OCI-LY3 (cell line): ENCODE data around the gene OR4C5.
"Not testable (repeated sequence)": the region's sequence is repeated elsewhere in the genome, so short reads cannot be mapped to it uniquely, and the experiment has no call there.

Source experiments
- H2AFZ ChIP-seq: fragments of 200-600, 300-600 bp; shearing (Covaris generic); 2 replicates; pipeline ENCODE4 v1.6.0; 2014; ENCODE audit warnings: antibody characterized with exemption, low read depth, low read length
- H3K27ac ChIP-seq: fragments of 200-600, 300-600 bp; sonication (generic); 2 replicates; pipeline ENCODE4 v1.5.1; 2014; ENCODE audit warnings: mild to moderate bottlenecking, low read length, moderate library complexity, mixed read lengths
- H3K27me3 ChIP-seq: fragments of 200-600, 300-600 bp; sonication (generic); 2 replicates; pipeline ENCODE4 v1.6.1; 2014; ENCODE audit warnings: low read depth, low read length, mixed read lengths
- H3K36me3 ChIP-seq: fragments of 200-600, 300-600 bp; sonication (generic); replicated peaks from 2 replicates; pipeline ENCODE3; 2014; ENCODE audit warnings: low read depth, low read length, mixed read lengths
- H3K4me1 ChIP-seq: fragments of 300-600, 200-600 bp; sonication (generic); 2 replicates; pipeline ENCODE4 v1.6.1; 2014; ENCODE audit warnings: low read length, mixed read lengths
- H3K4me2 ChIP-seq: fragments of 200-600, 300-600 bp; sonication (generic); 2 replicates; pipeline ENCODE4 v1.6.1; 2014; ENCODE audit warnings: low read length, mixed read lengths
- H3K4me3 ChIP-seq: fragments of 300-600, 200-600 bp; sonication (generic); 2 replicates; pipeline ENCODE4 v1.5.1; 2014; ENCODE audit warnings: antibody characterized with exemption, mild to moderate bottlenecking, low read length, moderate library complexity
- H3K79me2 ChIP-seq: fragments of 300-600, 200-600 bp; shearing (Covaris generic); 2 replicates; pipeline ENCODE4 v1.6.1; 2014; ENCODE audit warnings: mild to moderate bottlenecking, low read length, mixed read lengths
- H3K9ac ChIP-seq: fragments of 300-600, 200-600 bp; shearing (Covaris generic); 2 replicates; pipeline ENCODE4 v1.6.0; 2014; ENCODE audit warnings: mild to moderate bottlenecking, low read length, moderate library complexity
- H3K9me3 ChIP-seq: fragments of 200-600, 300-600 bp; shearing (Covaris generic); 2 replicates; pipeline ENCODE4 v1.6.1; 2014; ENCODE audit warnings: low read length, mixed read lengths; ENCODE audit not compliant: insufficient read depth
- H4K20me1 ChIP-seq: fragments of 200-600, 300-600 bp; sonication (generic); 2 replicates; pipeline ENCODE4 v1.6.1; 2016; ENCODE audit warnings: low read length, mixed read lengths; ENCODE audit not compliant: insufficient read depth
- CTCF ChIP-seq: fragments of 200-600, 300-600 bp; sonication (generic); IDR thresholded peaks from 2 replicates; pipeline ENCODE4 v1.5.1; 2014; ENCODE audit warnings: antibody characterized with exemption, low read length, low read depth
- EZH2phosphoT487 ChIP-seq: fragments of 200-600 bp; shearing (Covaris generic); IDR thresholded peaks from 2 replicates; pipeline ENCODE4 v1.6.1; 2018; ENCODE audit warnings: antibody characterized with exemption, mixed run types, low read depth

OR4C5 gene

DNA sequence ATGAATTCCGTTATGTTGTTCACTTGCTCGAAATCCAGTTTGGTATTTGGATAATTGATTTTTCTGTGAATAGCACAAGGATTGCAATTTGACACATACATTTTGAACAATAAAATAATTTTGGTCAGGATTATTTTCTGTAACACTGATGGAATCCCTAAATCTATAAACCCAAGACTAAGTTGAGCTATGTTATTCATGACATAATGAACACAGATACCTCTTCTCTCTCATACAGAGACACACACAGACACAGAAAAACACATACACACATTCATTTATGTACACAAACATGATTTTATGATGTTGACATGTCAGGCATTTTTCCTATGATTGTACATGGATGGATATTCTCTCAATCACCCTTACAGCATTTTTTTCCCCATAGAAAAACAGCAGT, at the start of gene OR4C5:
Gene OR4C5 (minus strand): TSS at position 101 of the 400 bp plus-strand sequence. CDS start 0 bp downstream, at position 101.
- H3K4me2 ChIP-seq, result no peak within 1 kb of the TSS
- TF ChIP-seq EZH2phosphoT487, result no peak
- no peak for TF ChIP-seq CTCF
- no peak within 1 kb of the TSS for H3K4me3 ChIP-seq
- no peak within 1 kb of the TSS for H3K27ac ChIP-seq
- H2AFZ ChIP-seq, result no peak within 1 kb of the TSS
- H3K79me2 ChIP-seq, result no peaks in the 10 kb centered on the region
- no peaks in the 10 kb centered on the region for H3K4me1 ChIP-seq
- no peaks in the 10 kb centered on the region for H3K36me3 ChIP-seq
- H4K20me1 ChIP-seq, result no peaks in the 10 kb centered on the region
- no peaks in the 10 kb centered on the region for H3K9me3 ChIP-seq
- no peaks in the 10 kb centered on the region for H3K27me3 ChIP-seq
- no peak within 1 kb of the TSS for H3K9ac ChIP-seq

- H3K9me3 ChIP-seq, result no peaks in the 10 kb centered on the region
- no peaks in the 10 kb centered on the region for H3K4me1 ChIP-seq
These were observed 18.4 kb upstream of the OR4C5 start for GRCh38 chr11:48384670-48385069.

DNA sequence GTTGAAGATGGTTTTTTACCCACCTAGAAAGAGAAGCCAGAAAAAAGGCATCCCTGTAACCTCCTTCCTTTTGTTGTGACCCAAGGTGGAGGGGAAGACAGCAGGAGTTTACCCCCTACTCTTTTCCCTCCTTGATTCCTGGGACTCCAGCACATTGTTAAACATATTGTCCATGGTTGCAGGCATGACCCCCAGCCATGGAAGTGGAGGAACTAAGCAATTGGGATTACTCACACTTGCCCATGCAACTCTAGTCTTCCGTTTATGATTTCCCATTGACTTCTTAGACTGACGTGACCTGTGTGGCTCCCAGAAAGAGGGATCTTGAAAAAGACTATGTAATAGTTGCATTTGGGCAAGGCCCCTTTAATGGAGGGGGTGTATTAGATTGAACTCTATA, 17.9 kb upstream of the OR4C5 start:
- not testable (repeated sequence) for H3K36me3 ChIP-seq, H2AFZ ChIP-seq, H4K20me1 ChIP-seq, H3K9ac ChIP-seq, H3K4me3 ChIP-seq, H3K79me2 ChIP-seq, H3K27me3 ChIP-seq, H3K4me1 ChIP-seq, H3K9me3 ChIP-seq, H3K4me2 ChIP-seq, H3K27ac ChIP-seq

More at GRCh38 chr11:48384670-48385069, 18.4 kb upstream of the OR4C5 start:
- Histone ChIP-seq H3K27ac (no peak overlapping the region), H3K79me2 (no peaks in the 10 kb centered on the region), H3K27me3 (no peaks in the 10 kb centered on the region), H3K9ac (no peak overlapping the region), H4K20me1 (no peaks in the 10 kb centered on the region), H3K36me3 (no peaks in the 10 kb centered on the region), H3K4me3 (no peak overlapping the region), H2AFZ (no peak overlapping the region), H3K4me2 (no peak overlapping the region)
- peak; percentile 21; the same call in 1 of the 2 replicates for TF ChIP-seq CTCF
- no peak for TF ChIP-seq EZH2phosphoT487

DNA sequence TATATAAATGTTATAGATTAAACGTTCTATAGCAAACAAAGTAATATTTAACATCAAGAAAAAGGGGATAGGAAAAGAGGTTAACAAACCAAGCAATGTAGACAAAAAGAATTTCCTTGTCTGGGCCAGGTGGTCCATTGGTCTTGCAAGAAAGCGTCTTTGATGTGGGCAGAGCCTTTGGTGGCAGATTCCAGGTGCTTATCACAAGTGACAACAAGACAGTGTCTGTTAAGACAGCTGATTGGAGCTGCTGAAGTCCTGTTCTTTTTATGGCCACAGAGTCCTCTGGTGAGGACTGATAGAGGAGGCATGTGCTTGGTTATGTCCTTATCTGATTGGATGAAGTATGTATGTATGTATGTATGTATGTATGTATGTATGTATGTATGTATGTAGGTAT, 5.0 kb downstream of the OR4C5 start:
- not testable (repeated sequence) for H3K9ac ChIP-seq, H4K20me1 ChIP-seq, H3K4me1 ChIP-seq, H2AFZ ChIP-seq, H3K79me2 ChIP-seq, H3K36me3 ChIP-seq, H3K4me3 ChIP-seq, H3K9me3 ChIP-seq, H3K4me2 ChIP-seq, H3K27me3 ChIP-seq, H3K27ac ChIP-seq

DNA sequence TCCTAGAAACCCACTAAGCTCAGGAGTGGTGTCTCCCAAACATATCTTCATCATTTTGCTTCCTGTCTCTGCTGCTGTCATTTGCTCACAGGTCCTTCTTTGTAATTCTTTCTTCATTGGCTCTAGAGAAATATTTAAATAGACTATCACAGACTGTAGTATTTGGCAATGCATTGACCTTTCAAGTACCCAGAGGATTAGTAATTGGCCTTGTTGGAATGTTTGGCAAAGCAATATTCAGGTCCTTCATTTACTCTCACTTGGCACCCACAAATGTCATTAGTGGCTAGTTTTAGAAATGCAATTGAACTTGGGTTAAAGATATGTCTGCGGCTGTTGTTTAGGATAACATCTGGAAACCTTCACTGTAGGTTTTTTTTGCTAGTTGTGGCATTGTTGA, 11.6 kb downstream of the OR4C5 start:
- no peak for TF ChIP-seq CTCF
- TF ChIP-seq EZH2phosphoT487, result no peak
- H3K27me3 ChIP-seq, result no peaks in the 10 kb centered on the region
- H3K4me2 ChIP-seq, result no peak overlapping the region
- H2AFZ ChIP-seq, result no peak overlapping the region
- no peak overlapping the region for H3K27ac ChIP-seq
- no peaks in the 10 kb centered on the region for H4K20me1 ChIP-seq
- H3K4me1 ChIP-seq, result no peaks in the 10 kb centered on the region
- H3K4me3 ChIP-seq, result no peak overlapping the region
- H3K9ac ChIP-seq, result no peak overlapping the region
- no peaks in the 10 kb centered on the region for H3K9me3 ChIP-seq
- H3K36me3 ChIP-seq, result no peaks in the 10 kb centered on the region
- H3K79me2 ChIP-seq, result no peaks in the 10 kb centered on the region
